Raji (cell line): ENCODE measurements around the gene PGAM2.
A peak's percentile ranks its signal among the peaks of the same experiment; 100 is the strongest.

Experiments used
- POLR2A ChIP-seq: IDR thresholded peaks from 2 replicates; pipeline ENCODE4 v1.6.1; 2011; ENCODE audit warnings: low read depth, low read length, control low read depth; ENCODE audit not compliant: insufficient read depth

The PGAM2 gene

GRCh38 chr7:44066494-44067063, 1.2 kb upstream of the PGAM2 start:
- TF ChIP-seq POLR2A, result no peak

GRCh38 chr7:44066111-44066460, 719 bp upstream of the PGAM2 start:
- peak; percentile 6; the same call in 1 of the 2 replicates for TF ChIP-seq POLR2A

- no peak; the same call in 1 of the 2 replicates for TF ChIP-seq POLR2A
These were observed 456 bp downstream of the PGAM2 start for GRCh38 chr7:44064791-44065430.

DNA sequence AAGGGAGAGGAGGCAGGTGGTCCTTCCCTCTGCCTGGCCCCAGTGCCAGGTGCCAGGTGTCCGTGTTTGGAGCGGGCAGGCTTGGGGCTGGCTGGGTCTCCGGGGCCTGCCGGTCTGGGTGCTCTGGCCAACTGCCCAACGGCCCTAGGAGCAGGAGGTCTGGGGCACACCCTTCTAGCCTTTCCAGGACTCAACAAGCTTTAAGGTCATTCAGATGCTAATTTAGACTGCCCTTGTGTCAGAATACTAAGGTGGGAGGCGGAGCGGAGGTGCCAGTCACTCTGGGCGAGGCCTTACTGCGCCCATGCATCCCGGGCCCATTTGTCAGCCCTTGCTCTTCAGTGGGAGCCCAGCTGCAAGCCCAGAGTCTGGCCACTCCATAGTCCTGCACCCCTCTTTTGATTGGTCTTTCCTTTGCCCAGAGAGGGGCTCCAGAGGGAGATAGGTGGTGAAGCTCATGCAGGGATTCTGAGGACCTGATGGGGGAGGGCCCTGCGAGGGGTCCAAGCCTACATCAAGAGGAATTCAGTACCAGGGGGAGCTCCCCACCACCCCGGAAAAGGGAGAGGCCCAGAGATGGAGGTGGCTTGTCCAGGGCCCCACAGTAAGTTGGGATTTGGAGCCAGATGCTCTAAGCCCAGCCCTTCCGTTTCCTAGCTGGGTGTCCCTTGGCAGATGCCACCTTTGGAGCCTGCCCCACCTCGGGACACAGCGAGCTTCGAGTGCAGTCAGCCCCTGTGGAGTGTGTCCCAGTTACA, 1.3 kb downstream of the PGAM2 start:
- TF ChIP-seq POLR2A, result no peak

DNA sequence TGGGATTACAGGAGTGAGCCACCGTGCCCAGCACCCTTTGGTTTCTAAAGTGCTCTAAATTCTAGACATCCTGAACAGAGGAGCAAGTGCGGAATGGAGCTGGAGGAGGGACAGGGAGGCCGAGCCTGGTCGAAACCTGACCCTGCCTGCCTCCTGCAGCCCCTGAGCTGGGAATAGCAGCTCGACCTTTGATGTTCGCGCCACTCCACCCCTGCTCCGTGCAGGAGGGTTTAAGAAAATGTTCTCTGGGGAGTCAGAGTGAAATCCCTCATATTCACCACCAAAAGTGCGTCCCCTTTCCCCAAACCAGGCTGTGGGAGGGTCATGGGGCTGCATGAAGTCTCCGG, 1.8 kb downstream of the PGAM2 start:
- no peak for TF ChIP-seq POLR2A

GRCh38 chr7:44062903-44063295, 2.5 kb downstream of the PGAM2 start:
- no peak for TF ChIP-seq POLR2A

DNA sequence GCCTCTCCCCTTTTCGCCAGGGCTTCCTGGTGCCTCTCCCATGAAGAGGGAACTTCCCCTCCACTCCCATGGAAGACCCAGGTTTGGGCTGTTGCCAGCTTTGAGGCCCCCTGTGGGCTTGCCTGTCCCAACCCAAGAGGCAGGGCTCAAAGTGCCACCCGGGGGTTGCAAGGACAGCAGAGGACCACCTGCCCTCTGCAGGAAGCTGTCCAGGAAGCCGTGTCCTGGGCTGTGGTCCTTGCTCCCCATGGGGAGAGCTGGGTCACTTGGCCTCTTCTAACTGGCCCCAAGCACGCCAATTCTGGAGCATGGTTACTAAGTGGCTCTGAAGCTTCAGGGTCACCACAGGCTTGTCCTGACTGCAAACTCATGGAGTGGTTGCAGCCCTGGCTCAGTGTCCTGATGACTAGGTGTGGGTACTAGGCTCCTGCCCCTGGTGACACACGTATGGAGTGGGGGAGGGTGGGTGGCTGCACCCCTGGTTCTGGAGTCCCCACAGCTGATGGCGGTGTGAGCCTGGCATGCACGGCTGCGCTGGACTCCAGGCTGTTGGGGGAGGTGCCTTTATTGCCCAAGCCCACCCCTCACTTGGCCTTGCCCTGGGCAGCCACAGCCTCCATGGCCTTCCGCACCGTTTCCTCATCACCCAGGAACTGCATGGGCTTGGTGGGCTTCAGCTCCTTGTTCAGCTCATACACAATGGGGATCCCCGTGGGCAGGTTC, 3.0 kb downstream of the PGAM2 start:
- TF ChIP-seq POLR2A, result no peak

- TF ChIP-seq POLR2A, result no peak
These were observed 3.7 kb downstream of the PGAM2 start for GRCh38 chr7:44061645-44062179.

GRCh38 chr7:44060948-44061644, 4.3 kb downstream of the PGAM2 start:
- no peak for TF ChIP-seq POLR2A

- TF ChIP-seq POLR2A, result no peak
These were observed 5.0 kb downstream of the PGAM2 start for GRCh38 chr7:44060091-44060947.

DNA sequence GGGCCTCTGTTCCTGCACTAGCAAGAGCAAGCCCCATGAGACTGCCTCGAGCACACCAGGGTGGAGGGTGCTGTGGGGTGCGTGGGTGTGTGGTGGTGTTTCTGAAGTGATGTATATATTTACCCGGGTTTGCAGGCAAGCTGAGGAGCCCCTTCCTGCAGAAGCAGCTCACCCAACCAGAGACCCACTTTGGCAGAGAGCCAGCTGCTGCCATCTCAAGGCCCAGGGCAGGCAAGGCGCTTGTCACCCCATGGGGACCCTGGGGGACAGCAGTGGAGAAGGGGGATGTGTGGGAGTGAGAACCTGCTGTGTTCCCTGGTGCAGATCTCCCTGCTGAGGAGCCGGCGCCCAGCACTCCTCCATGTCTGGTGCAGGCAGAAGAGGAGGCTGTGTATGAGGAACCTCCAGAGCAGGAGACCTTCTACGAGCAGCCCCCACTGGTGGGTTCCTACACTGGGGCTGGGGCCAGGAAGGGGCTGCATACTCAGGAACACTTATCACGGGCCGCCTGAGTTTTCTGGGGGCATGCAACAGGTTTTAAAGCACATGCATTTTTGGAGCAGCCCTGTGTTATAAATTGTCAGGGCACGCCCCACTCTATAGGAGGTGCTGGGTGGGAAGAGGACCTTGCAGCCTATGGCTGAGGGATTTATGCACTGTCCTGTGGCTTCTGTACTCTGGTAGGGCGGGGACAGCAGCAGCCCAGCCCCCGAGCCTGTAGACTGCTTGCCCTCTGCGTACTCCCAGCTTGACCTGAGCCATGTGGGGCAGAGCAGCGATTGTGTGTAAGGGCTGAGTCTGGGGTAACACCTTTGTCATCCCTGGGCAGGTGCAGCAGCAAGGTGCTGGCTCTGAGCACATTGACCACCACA, 5.9 kb downstream of the PGAM2 start:
- TF ChIP-seq POLR2A, result no peak

DNA sequence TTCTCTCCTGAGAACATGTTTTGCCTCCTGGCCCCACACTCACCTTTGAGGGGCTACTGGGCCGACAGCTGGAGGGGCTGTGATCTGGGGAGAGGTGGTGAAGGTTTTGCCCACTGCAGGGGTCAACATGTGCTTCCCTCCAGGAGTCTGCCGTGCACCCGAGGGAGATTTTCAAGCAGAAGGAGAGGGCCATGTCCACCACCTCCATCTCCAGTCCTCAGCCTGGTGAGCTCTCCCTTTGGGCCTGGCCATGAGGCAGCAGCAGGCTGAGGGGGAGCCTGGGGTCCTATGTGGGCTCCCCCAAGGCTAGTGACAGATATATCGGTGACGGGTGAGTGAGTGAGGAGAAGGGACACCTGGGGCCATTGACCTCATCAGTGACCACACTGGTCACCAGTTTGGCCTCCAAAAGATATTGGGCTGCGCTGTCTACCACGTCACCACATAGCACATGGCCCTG, 6.6 kb downstream of the PGAM2 start:
- no peak for TF ChIP-seq POLR2A

- no peak for TF ChIP-seq POLR2A
These were observed 7.3 kb downstream of the PGAM2 start for GRCh38 chr7:44057849-44058758.
